HCT116 (cell line): ENCODE data around the gene NOX3. TPM values are rescaled to one million over a fixed set of nuclear protein-coding genes. Genes with fewer than 3 reads are reported as not detected.

Experiments used
- ATAC-seq: fragments of 200-7000 bp; cut with Tn5 transposase; 2 replicates; pipeline ENCODE4 v1.9.1; 2020; ENCODE audit warnings: mild to moderate bottlenecking, moderate library complexity
- BruUV-seq: library from RNA; stranded (reverse); fragments of 400-500 nt; replicated peaks from 2 replicates; lab custom pipeline; 2021; lab: Mats Ljungman, UMichigan
- CTCF ChIA-PET: fragments of 300-600 bp; sonication (Branson Sonifier 250); formaldehyde crosslinking; loops from one replicate; lab custom pipeline; 2021; ENCODE audit warnings: antibody characterized with exemption; lab: Charles Lee
- POLR2A ChIA-PET: fragments of 300-600, 350-600 bp; sonication (Branson Sonifier 250); formaldehyde crosslinking; loops from one replicate; lab custom pipeline; 2021; ENCODE audit warnings: antibody characterized with exemption; lab: Charles Lee
- RAD21 ChIA-PET, 2 experiments: fragments of 300-600 bp; sonication (Branson Sonifier 250); formaldehyde crosslinking; loops; one replicate each; lab custom pipeline; 2023; ENCODE audit warnings: low total read pairs in 2 of 2; ENCODE audit not compliant: uncharacterized antibody in 2 of 2, unreplicated experiment in 2 of 2, low non-redundant PET in 1 of 2; lab: Charles Lee
- DNase-seq: peaks from one replicate; pipeline ENCODE4 v3.0.0-alpha.2; 2010; ENCODE audit warnings: low read depth, low spot score
- H2AFZ ChIP-seq: fragments of 200-600 bp; shearing (Covaris generic), sonication (generic); 2 replicates; pipeline ENCODE4 v1.6.1; 2017; ENCODE audit warnings: low read depth, mixed run types, mixed read lengths, antibody characterized with exemption, low read length; ENCODE audit not compliant: poor library complexity, severe bottlenecking
- H3K27ac ChIP-seq: 2 replicates; pipeline ENCODE4 v1.5.1; 2012; ENCODE audit warnings: low read depth, low read length
- H3K27me3 ChIP-seq: fragments of 200-600 bp; sonication (generic); 2 replicates; pipeline ENCODE4 v1.6.1; 2016; ENCODE audit warnings: mixed run types, low read length, mixed read lengths; ENCODE audit not compliant: insufficient read depth
- H3K36me3 ChIP-seq, 2 experiments: fragments of 200-500 bp in 1 of 2; fragments of 200-600 bp in 1 of 2; sonication (Bioruptor generic) in 1 of 2; sonication (generic) in 1 of 2; 2 replicates each; pipeline versions ENCODE4 v1.5.1 to v1.6.1; 2014 to 2016; ENCODE audit warnings: low read length in 2 of 2, inconsistent platforms in 1 of 2, mixed read lengths in 1 of 2, mixed run types in 1 of 2; ENCODE audit not compliant: insufficient read depth in 2 of 2, control insufficient read depth in 1 of 2
- H3K4me1 ChIP-seq, 2 experiments: fragments of 200-600 bp in 1 of 2; sonication (generic) in 1 of 2; 2 replicates each; pipeline versions ENCODE4 v1.5.1 to v1.6.1; 2012 to 2017; ENCODE audit warnings: low read length in 2 of 2, inconsistent platforms in 1 of 2, mild to moderate bottlenecking in 1 of 2, mixed read lengths in 1 of 2, mixed run types in 1 of 2, moderate library complexity in 1 of 2; ENCODE audit not compliant: insufficient read depth in 2 of 2, control insufficient read depth in 1 of 2
- H3K4me2 ChIP-seq: fragments of 200-600 bp; sonication (generic); 2 replicates; pipeline ENCODE4 v1.6.1; 2017; ENCODE audit warnings: mixed run types, low read length, mixed read lengths
- H3K4me3 ChIP-seq, 2 experiments: fragments of 200-600 bp in 1 of 2; sonication (generic) in 1 of 2; replicated peaks in 1 of 2; 2 replicates each; pipeline ENCODE4 v1.5.1; 2011 to 2016; ENCODE audit warnings: low read length in 2 of 2, control low read depth in 1 of 2, low read depth in 1 of 2, mild to moderate bottlenecking in 1 of 2, mixed read lengths in 1 of 2, mixed run types in 1 of 2
- H3K79me2 ChIP-seq: fragments of 200-600 bp; sonication (generic); 2 replicates; pipeline ENCODE4 v1.6.1; 2017; ENCODE audit warnings: mild to moderate bottlenecking, mixed run types, low read length, moderate library complexity, mixed read lengths; ENCODE audit not compliant: insufficient read depth
- H3K9ac ChIP-seq: fragments of 200-600 bp; sonication (generic); 2 replicates; pipeline ENCODE4 v1.6.1; 2016; ENCODE audit warnings: low read length, mixed read lengths
- H3K9me2 ChIP-seq: fragments of 200-600 bp; sonication (generic), shearing (Covaris generic); 2 replicates; pipeline ENCODE4 v1.6.1; 2017; ENCODE audit warnings: mixed run types, mild to moderate bottlenecking, moderate library complexity; ENCODE audit not compliant: insufficient read depth
- H3K9me3 ChIP-seq, 2 experiments: fragments of 200-500 bp in 1 of 2; fragments of 200-600 bp in 1 of 2; sonication (Bioruptor generic) in 1 of 2; sonication (generic) in 1 of 2; 2 replicates each; pipeline ENCODE4 v1.6.1; 2014 to 2017; ENCODE audit warnings: low read length in 2 of 2, mixed read lengths in 2 of 2, inconsistent platforms in 1 of 2, low read depth in 1 of 2, mild to moderate bottlenecking in 1 of 2, mixed run types in 1 of 2, moderate library complexity in 1 of 2; ENCODE audit not compliant: control insufficient read depth in 1 of 2, insufficient read depth in 1 of 2
- H4K20me1 ChIP-seq: fragments of 200-600 bp; sonication (generic), shearing (Covaris generic); 2 replicates; pipeline ENCODE4 v1.6.1; 2017; ENCODE audit warnings: mixed run types, mild to moderate bottlenecking, moderate library complexity; ENCODE audit not compliant: insufficient read depth
- CBX3 ChIP-seq: IDR thresholded peaks from 2 replicates; pipeline ENCODE4 v1.6.1; 2012; ENCODE audit warnings: low read depth
- EGR1 ChIP-seq: IDR thresholded peaks from 2 replicates; pipeline ENCODE4 v1.6.1; 2012; ENCODE audit warnings: low read depth
- ELF1 ChIP-seq: IDR thresholded peaks from 2 replicates; pipeline ENCODE4 v1.6.1; 2012; ENCODE audit warnings: low read depth, borderline replicate concordance
- EZH2phosphoT487 ChIP-seq: fragments of 200-600 bp; IDR thresholded peaks from 2 replicates; pipeline ENCODE4 v1.6.1; 2018; ENCODE audit warnings: antibody characterized with exemption, borderline replicate concordance
- POLR2A ChIP-seq: IDR thresholded peaks from 2 replicates; pipeline ENCODE4 v1.7.0; 2011; ENCODE audit warnings: borderline replicate concordance; ENCODE audit not compliant: insufficient read depth, insufficient read length; ENCODE audit errors: extremely low read depth
- RAD21 ChIP-seq: IDR thresholded peaks from 2 replicates; pipeline ENCODE4 v1.6.1; 2012; ENCODE audit warnings: low read depth, mild to moderate bottlenecking
- REST ChIP-seq: IDR thresholded peaks from 2 replicates; pipeline ENCODE4 v1.6.1; 2012; ENCODE audit warnings: low read depth
- SIN3A ChIP-seq: IDR thresholded peaks from 2 replicates; pipeline ENCODE4 v1.6.1; 2012; ENCODE audit warnings: low read depth
- SP1 ChIP-seq: IDR thresholded peaks from 2 replicates; pipeline ENCODE4 v1.6.1; 2012; ENCODE audit warnings: low read depth
- SRF ChIP-seq: IDR thresholded peaks from 2 replicates; pipeline ENCODE4 v1.6.1; 2012; ENCODE audit warnings: low read depth
- YY1 ChIP-seq: IDR thresholded peaks from 2 replicates; pipeline ENCODE4 v1.6.1; 2011; ENCODE audit warnings: low read length, low read depth, moderate library complexity, mild to moderate bottlenecking; ENCODE audit not compliant: insufficient replicate concordance; ENCODE audit errors: extremely low read depth
- ZBTB33 ChIP-seq: IDR thresholded peaks from 2 replicates; pipeline ENCODE4 v1.6.1; 2011; ENCODE audit warnings: mild to moderate bottlenecking, low read length, moderate library complexity; ENCODE audit not compliant: insufficient replicate concordance; ENCODE audit errors: extremely low read depth
- ZNF274 ChIP-seq: fragments of 200-500 bp; sonication (Bioruptor generic); IDR thresholded peaks from 2 replicates; pipeline ENCODE4 v1.6.1; 2014; ENCODE audit warnings: mild to moderate bottlenecking, low read depth, low read length, inconsistent platforms
- intact Hi-C: fragments of 100-400 bp; cut with micrococcal nuclease; formaldehyde crosslinking; loops from 2 replicates; pipeline ENCODE4 v1.10.0; 2022
- total RNA-seq: library from RNA; stranded (reverse); gene quantifications from one replicate; pipeline ENCODE4 v1.2.1, GENCODE V29; 2021; ENCODE audit not compliant: unreplicated experiment

Gene NOX3
- total RNA-seq, 1 experiment from 2014 or later, result not detected

- TF ChIP-seq ZNF274 (no peak), CBX3 (no peak), SIN3A (no peak), SP1 (no peak), RAD21 (no peak), POLR2A (no peak), ELF1 (no peak), ZBTB33 (no peak), EZH2phosphoT487 (no peak), SRF (no peak), EGR1 (no peak)
- TF ChIP-seq, all 23 proteins: peak for 0
Measured at GRCh38 chr6:155499574-155499973, 43.9 kb upstream of the NOX3 start (continued).

GRCh38 chr6:155498370-155498769, 42.7 kb upstream of the NOX3 start:
- H4K20me1 ChIP-seq, result no peaks in the 10 kb centered on the region
- TF ChIP-seq RAD21 (peak; percentile 10; the same call in 1 of the 2 replicates), YY1 (no peak), ELF1 (no peak), SP1 (no peak), REST (no peak)
- no peaks in the 10 kb centered on the region for H3K36me3 ChIP-seq
- H3K27ac ChIP-seq, result no peak overlapping the region
- CTCF ChIA-PET, result no interaction called here
- no peaks in the 10 kb centered on the region for H3K27me3 ChIP-seq
- no peaks in the 10 kb centered on the region for H3K9me2 ChIP-seq
- H2AFZ ChIP-seq, result no peak overlapping the region
- ATAC-seq (no peak), DNase-seq (no peak)
- intact Hi-C loops, result no loop called here
- RAD21 ChIA-PET, result no interaction called here
- peaks cover 9% of the 10 kb centered on the region in 2 experiments for H3K4me1 ChIP-seq
- H3K9ac ChIP-seq, result no peak overlapping the region
- no peak overlapping the region for H3K4me2 ChIP-seq
- H3K9me3 ChIP-seq, result no peaks in the 10 kb centered on the region
- no peaks in the 10 kb centered on the region for H3K79me2 ChIP-seq
- H3K4me3 ChIP-seq, result no peak overlapping the region
- BruUV-seq, result no TSS peak
- POLR2A ChIA-PET, result interaction anchor here (1.3 kb wide), 1 partner anchor 12 kb away, joined by 3 read pairs; no protein-coding TSS in a partner anchor
